OCI-LY1 (cell line): Measurements from ENCODE around the gene LINC01488.

Experiments
- H2AFZ ChIP-seq: fragments of 200-600 bp; sonication (generic), shearing (Covaris generic); 2 replicates; pipeline ENCODE4 v1.6.0; 2014; ENCODE audit warnings: antibody characterized with exemption, mild to moderate bottlenecking, low read length
- H3F3A ChIP-seq: fragments of 200-600 bp; sonication (generic), shearing (Covaris generic); 2 replicates; pipeline ENCODE4 v1.6.0; 2014; ENCODE audit warnings: mild to moderate bottlenecking, antibody characterized with exemption, low read length, moderate library complexity; ENCODE audit not compliant: insufficient read depth
- H3K27ac ChIP-seq: fragments of 200-600 bp; sonication (generic); 2 replicates; pipeline ENCODE4 v1.5.1; 2014; ENCODE audit warnings: low read length, mixed run types, mild to moderate bottlenecking, low read depth; ENCODE audit not compliant: poor library complexity, severe bottlenecking
- H3K27me3 ChIP-seq: fragments of 200-600 bp; sonication (generic); 2 replicates; pipeline ENCODE4 v1.6.0; 2014; ENCODE audit warnings: antibody characterized with exemption, mild to moderate bottlenecking, low read length, moderate library complexity; ENCODE audit not compliant: insufficient read depth
- H3K36me3 ChIP-seq: fragments of 200-600 bp; sonication (generic); 2 replicates; pipeline ENCODE4 v1.6.1; 2014; ENCODE audit warnings: mild to moderate bottlenecking, antibody characterized with exemption, low read length, moderate library complexity, mixed read lengths; ENCODE audit not compliant: insufficient read depth
- H3K4me1 ChIP-seq: fragments of 200-600 bp; sonication (generic); 2 replicates; pipeline ENCODE4 v1.5.1; 2014; ENCODE audit warnings: mild to moderate bottlenecking, low read length, moderate library complexity; ENCODE audit not compliant: insufficient read depth, severe bottlenecking
- H3K4me2 ChIP-seq: fragments of 200-600 bp; sonication (generic), shearing (Covaris generic); 2 replicates; pipeline ENCODE4 v1.6.1; 2014; ENCODE audit warnings: low read length
- H3K4me3 ChIP-seq: fragments of 200-600 bp; sonication (generic); 2 replicates; pipeline ENCODE4 v1.5.1; 2014; ENCODE audit warnings: low read length, low read depth, mild to moderate bottlenecking, mixed read lengths; ENCODE audit not compliant: poor library complexity, severe bottlenecking
- H3K79me2 ChIP-seq: fragments of 200-600 bp; shearing (Covaris generic); 2 replicates; pipeline ENCODE4 v1.6.1; 2016; ENCODE audit warnings: mixed run types, low read length, mixed read lengths; ENCODE audit not compliant: insufficient read depth
- H3K9ac ChIP-seq: fragments of 200-600 bp; sonication (generic), shearing (Covaris generic); 2 replicates; pipeline ENCODE4 v1.6.1; 2014; ENCODE audit warnings: mild to moderate bottlenecking, low read length, mixed read lengths
- H3K9me2 ChIP-seq: fragments of 200-600 bp; sonication (generic), shearing (Covaris generic); 2 replicates; pipeline ENCODE4 v1.6.1; 2014; ENCODE audit warnings: low read depth, mild to moderate bottlenecking, low read length, mixed read lengths
- H3K9me3 ChIP-seq: fragments of 200-600 bp; shearing (Covaris generic); 2 replicates; pipeline ENCODE4 v1.6.1; 2014; ENCODE audit warnings: low read length, mixed read lengths
- H4K20me1 ChIP-seq: fragments of 200-600 bp; sonication (generic), shearing (Covaris generic); 2 replicates; pipeline ENCODE4 v1.6.0; 2016; ENCODE audit warnings: mild to moderate bottlenecking, low read length; ENCODE audit not compliant: insufficient read depth
- EZH2 ChIP-seq: fragments of 200-600 bp; sonication (generic), shearing (Covaris generic); IDR thresholded peaks from 2 replicates; pipeline ENCODE4 v1.8.0; 2017; ENCODE audit warnings: borderline replicate concordance, mixed run types, mild to moderate bottlenecking, antibody characterized with exemption, low read length, moderate library complexity, mixed read lengths
- TF ChIP-seq, protein P1 (sequence below): fragments of 200-600 bp; sonication (generic), shearing (Covaris generic); IDR thresholded peaks from 2 replicates; pipeline ENCODE4 v1.5.1; 2017; ENCODE audit warnings: mild to moderate bottlenecking, antibody characterized with exemption, low read length, moderate library complexity, mixed read lengths

The LINC01488 gene

DNA sequence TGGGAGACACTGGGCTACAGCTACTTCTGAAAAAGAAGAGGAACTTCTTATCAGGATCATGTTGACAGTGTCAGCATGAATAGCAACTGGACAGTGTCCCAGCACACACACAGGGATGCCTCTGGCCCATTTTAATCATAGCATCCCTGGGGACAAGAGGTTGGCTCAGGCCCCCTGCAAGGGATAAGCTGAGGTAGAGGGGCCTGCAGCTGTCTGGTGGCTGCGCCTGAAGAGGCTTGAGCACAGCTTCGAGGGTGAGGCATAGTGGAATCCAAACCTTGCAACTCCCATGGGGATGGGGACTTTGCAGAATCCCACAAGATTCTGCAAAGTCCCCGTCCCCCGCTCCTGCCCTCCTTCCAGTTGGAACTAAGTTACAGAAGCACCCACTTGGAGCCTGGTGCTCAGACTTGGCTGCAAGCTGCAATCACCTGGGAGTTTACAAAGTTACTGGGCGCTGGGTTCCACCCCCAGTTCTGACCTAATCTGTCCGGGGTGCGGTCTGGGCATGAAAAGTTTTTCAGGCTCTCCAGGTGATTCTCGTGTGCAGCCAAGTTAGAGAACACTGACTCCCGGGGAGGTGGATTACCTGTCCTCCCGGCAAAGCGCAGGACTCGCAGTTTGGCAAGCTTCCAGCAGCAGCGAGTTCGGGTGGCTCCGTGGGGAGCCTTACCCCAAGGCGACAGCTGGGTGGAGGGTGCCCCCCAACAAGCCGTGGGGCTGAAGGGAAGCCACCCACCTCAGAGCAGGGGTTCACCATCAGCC lies 16.0 kb upstream of the LINC01488 start:
- H3K27ac ChIP-seq, result no peak overlapping the region
- H3K27me3 ChIP-seq, result peaks cover 6% of the 10 kb centered on the region; the same call in 1 of the 2 replicates
- H3F3A ChIP-seq, result no peaks in the 10 kb centered on the region
- no peak overlapping the region for H2AFZ ChIP-seq
- H3K9me2 ChIP-seq, result no peaks in the 10 kb centered on the region
- H3K79me2 ChIP-seq, result no peaks in the 10 kb centered on the region
- no peaks in the 10 kb centered on the region for H3K9me3 ChIP-seq
- H4K20me1 ChIP-seq, result no peaks in the 10 kb centered on the region
- no peaks in the 10 kb centered on the region for H3K36me3 ChIP-seq
- no peak overlapping the region for H3K9ac ChIP-seq
- H3K4me1 ChIP-seq, result no peaks in the 10 kb centered on the region
- no peak overlapping the region for H3K4me3 ChIP-seq
- TF ChIP-seq, protein P1, sequence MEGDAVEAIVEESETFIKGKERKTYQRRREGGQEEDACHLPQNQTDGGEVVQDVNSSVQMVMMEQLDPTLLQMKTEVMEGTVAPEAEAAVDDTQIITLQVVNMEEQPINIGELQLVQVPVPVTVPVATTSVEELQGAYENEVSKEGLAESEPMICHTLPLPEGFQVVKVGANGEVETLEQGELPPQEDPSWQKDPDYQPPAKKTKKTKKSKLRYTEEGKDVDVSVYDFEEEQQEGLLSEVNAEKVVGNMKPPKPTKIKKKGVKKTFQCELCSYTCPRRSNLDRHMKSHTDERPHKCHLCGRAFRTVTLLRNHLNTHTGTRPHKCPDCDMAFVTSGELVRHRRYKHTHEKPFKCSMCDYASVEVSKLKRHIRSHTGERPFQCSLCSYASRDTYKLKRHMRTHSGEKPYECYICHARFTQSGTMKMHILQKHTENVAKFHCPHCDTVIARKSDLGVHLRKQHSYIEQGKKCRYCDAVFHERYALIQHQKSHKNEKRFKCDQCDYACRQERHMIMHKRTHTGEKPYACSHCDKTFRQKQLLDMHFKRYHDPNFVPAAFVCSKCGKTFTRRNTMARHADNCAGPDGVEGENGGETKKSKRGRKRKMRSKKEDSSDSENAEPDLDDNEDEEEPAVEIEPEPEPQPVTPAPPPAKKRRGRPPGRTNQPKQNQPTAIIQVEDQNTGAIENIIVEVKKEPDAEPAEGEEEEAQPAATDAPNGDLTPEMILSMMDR, result no peak
- TF ChIP-seq EZH2, result no peak
- no peak overlapping the region for H3K4me2 ChIP-seq

DNA sequence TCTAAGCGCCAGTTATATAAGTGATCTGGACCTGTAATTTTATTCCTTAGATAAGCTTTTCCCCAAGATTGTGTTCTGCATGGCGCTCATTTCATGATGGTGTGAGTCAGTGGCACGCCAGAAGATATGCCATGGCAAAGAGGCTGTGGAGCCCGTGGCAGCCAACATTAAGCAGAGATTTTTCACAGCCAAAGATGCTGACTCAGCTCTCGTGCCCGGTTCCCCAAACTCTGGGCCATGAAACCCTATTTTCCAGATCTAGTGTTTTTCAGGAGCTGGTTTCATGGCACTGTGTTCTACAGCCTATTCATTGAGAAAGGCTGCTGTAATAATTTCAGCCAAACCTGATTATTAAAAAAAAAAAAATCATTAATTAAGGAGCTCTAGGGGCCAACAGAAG lies 15.4 kb upstream of the LINC01488 start:
- Histone ChIP-seq H4K20me1 (no peaks in the 10 kb centered on the region), H3K9ac (no peak overlapping the region), H3K9me2 (no peaks in the 10 kb centered on the region), H3K4me1 (no peaks in the 10 kb centered on the region), H3K4me3 (no peak overlapping the region), H3K27ac (no peak overlapping the region), H3K79me2 (no peaks in the 10 kb centered on the region), H3K4me2 (no peak overlapping the region), H3F3A (no peaks in the 10 kb centered on the region), H3K36me3 (no peaks in the 10 kb centered on the region), H3K27me3 (peaks cover 6% of the 10 kb centered on the region; the same call in 1 of the 2 replicates), H3K9me3 (no peaks in the 10 kb centered on the region), H2AFZ (no peak overlapping the region)
- TF ChIP-seq, protein P1, result no peak
- no peak for TF ChIP-seq EZH2

DNA sequence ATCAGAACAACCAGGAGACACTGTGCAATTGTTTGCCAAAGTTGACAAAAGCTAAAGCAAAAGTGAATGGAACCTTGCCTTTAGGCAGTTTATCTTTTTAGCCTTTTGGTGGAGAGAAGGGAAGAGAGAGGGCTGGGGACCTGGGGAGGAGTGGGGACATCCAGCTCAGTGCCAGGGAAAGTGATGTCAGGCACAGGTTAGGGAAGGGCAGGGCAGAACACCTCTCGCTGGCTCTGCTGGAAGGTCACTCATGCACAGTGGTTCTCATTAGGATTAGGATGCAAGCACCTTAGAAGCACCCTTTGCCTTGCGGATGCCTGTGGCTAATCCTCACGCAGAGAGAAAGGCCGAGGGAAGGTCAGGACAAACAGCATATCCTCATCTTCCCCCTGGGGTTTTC lies 14.3 kb upstream of the LINC01488 start:
- no peaks in the 10 kb centered on the region for H4K20me1 ChIP-seq
- no peak overlapping the region for H3K4me3 ChIP-seq
- H3K9me3 ChIP-seq, result no peaks in the 10 kb centered on the region
- no peaks in the 10 kb centered on the region for H3F3A ChIP-seq
- H3K4me1 ChIP-seq, result no peaks in the 10 kb centered on the region
- no peaks in the 10 kb centered on the region for H3K36me3 ChIP-seq
- H3K9ac ChIP-seq, result no peak overlapping the region
- H3K27ac ChIP-seq, result no peak overlapping the region
- H3K79me2 ChIP-seq, result no peaks in the 10 kb centered on the region
- H2AFZ ChIP-seq, result no peak overlapping the region
- TF ChIP-seq, protein P1, result no peak
- no peak for TF ChIP-seq EZH2
- no peak overlapping the region for H3K4me2 ChIP-seq
- peaks cover 6% of the 10 kb centered on the region; the same call in 1 of the 2 replicates for H3K27me3 ChIP-seq
- H3K9me2 ChIP-seq, result no peaks in the 10 kb centered on the region
